Left ventricle myocardium superior (tissue), 1 donor: ENCODE data around the gene NPSR1. TPM values are rescaled to one million over a fixed set of nuclear protein-coding genes. Genes with fewer than 3 reads are reported as not detected.
"Not testable (repeated sequence)": the region's sequence is repeated elsewhere in the genome, so short reads cannot be mapped to it uniquely, and the experiment has no call there.

Source experiments
- ATAC-seq: fragments of 200-7000 bp; cut with Tn5 transposase; one replicate; pipeline ENCODE4 v1.9.1; 2020; ENCODE audit warnings: mild to moderate bottlenecking, moderate library complexity
- DNase-seq: peaks from one replicate; pipeline ENCODE4 v3.0.0-alpha.2; 2020
- intact Hi-C: fragments of 100-400 bp; cut with micrococcal nuclease; formaldehyde crosslinking; loops from one replicate; pipeline ENCODE4 v1.11.0; 2022
- long read RNA-seq: library from polyadenylated mRNA; unstranded; transcript quantifications from one replicate; pipeline ENCODE4 v2.0.0, GENCODE V29; 2021
- total RNA-seq: library from RNA; stranded (reverse); fragmentation: NEBNext Ultra II Directional; extraction: Animal tissue kit (Norgen Biotek cat#: 25700); gene quantifications from one replicate; pipeline ENCODE4 v1.2.1, GENCODE V29; 2021
- donor health status: DM: no; HTN: yes; CAD: no; lungs with severe emphysema.

The NPSR1 gene, protein sequence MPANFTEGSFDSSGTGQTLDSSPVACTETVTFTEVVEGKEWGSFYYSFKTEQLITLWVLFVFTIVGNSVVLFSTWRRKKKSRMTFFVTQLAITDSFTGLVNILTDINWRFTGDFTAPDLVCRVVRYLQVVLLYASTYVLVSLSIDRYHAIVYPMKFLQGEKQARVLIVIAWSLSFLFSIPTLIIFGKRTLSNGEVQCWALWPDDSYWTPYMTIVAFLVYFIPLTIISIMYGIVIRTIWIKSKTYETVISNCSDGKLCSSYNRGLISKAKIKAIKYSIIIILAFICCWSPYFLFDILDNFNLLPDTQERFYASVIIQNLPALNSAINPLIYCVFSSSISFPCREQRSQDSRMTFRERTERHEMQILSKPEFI
- total RNA-seq = not detected
- long read RNA-seq = 0 reads

DNA sequence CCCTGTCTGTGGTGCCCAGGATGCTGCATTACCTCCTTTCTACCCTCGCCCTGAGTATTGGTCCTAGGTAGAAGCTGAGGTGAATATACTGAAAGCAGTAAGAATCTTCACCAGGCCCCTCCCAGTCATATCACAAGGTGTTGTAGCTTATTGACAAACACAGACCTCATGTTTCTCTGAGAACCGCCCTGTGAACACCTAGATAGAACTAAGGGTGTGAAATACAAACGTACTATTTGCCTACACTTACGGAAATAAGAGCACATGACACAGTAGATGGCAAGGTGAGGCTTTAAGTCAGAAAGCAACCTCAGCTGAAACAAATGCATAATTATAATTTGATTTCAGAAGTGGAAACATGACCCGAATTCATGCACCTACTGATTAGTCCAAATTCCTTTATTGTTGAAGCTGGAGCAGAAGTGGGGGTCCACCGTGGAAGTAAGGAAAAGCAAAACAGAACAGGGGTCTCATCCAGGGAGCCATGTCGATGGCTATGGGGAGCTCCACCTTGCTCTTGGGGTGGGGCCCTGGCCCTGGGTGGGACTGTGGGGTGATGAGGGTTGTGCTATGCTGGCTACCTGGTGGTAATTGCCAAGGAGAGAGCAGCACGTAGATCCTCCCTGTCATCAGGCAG is at the start of gene NPSR1:
Gene NPSR1 (plus strand): TSS at position 587 of the 637 bp plus-strand sequence. CDS start 195 bp downstream, outside the sequence.
- intact Hi-C loops = no loop called here
- no peak for ATAC-seq

DNA sequence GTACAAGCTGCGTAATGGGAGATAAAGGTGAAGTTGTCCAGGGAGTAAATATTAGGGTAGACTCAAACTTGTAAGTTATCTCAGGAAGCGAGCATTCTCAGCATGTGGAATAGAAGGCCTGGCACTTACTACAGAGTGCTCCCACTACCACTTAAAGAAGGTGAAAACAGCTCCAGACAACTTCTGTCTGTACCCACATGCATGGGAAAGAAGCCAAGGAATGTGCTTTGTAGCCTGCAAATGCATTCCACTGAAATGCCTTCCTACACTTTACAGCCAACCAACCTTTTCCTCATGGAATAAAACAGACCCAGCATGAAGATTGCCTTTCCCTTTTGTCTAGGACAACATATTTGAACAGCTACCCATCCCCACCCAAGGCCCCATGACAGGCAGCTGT is 45.4 kb upstream of the NPSR1 start:
- intact Hi-C loops = no loop called here
- DNase-seq (no peak), ATAC-seq (peak; percentile 92)

More for the DNA sequence above, at the start of gene NPSR1:
- no peak for DNase-seq

- ATAC-seq (peak; percentile 74), DNase-seq (no peak)
- intact Hi-C loops = no loop called here
Measured at GRCh38 chr7:34620425-34620824, 37.6 kb upstream of the NPSR1 start.

- ATAC-seq (no peak), DNase-seq (no peak)
- intact Hi-C loops = no loop called here
Measured at GRCh38 chr7:34622182-34622581, 35.8 kb upstream of the NPSR1 start.

DNA sequence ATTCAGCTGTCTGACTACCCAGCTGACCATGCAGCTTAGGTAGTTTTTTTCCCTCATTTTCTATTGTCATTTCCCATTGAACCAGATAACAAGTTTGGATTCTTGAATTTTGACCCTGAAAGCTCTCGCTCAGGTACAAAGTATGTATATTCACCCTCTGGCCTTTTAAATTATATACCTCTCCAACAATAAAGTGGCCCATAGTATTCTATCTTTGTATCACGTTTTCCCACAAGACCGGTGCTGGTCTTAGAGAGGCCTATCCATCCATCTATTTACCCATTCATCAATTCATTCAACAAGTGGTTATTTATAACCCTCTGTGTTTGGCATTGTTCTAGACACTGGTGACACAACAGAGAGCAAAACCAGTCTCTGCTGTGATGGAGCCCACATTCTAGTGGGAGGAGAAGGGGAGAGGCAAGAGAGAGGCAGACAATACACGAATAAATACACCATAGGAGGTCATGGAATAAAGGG is 35.2 kb upstream of the NPSR1 start:
- intact Hi-C loops = no loop called here
- no peak for ATAC-seq
- no peak for DNase-seq

GRCh38 chr7:34628618-34629017 is 29.4 kb upstream of the NPSR1 start:
- ATAC-seq, DNase-seq, intact Hi-C loops: not testable (repeated sequence)

- no peak for DNase-seq
- intact Hi-C loops = no loop called here
- ATAC-seq = no peak
Measured at GRCh38 chr7:34652809-34653208, 5.2 kb upstream of the NPSR1 start.

DNA sequence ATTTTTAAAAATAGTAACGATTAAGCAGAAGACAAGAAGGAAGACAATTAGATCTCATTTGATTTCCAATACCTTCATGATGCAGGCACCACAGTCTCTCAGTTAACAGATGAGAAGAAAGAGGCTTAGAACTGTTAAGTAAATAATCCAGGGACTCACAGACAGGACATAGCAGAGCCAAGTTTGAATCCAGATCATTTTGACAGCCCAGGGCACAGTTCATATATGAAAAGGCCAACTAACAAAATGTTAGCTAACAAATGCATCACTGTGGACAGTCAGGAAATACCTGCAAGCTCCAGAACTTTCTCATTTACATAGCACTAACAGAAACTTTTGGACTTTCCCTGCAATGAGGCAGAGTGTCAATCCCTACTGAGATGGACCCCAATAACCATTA is 4.2 kb upstream of the NPSR1 start:
- intact Hi-C loops = no loop called here
- DNase-seq = no peak
- no peak for ATAC-seq

DNA sequence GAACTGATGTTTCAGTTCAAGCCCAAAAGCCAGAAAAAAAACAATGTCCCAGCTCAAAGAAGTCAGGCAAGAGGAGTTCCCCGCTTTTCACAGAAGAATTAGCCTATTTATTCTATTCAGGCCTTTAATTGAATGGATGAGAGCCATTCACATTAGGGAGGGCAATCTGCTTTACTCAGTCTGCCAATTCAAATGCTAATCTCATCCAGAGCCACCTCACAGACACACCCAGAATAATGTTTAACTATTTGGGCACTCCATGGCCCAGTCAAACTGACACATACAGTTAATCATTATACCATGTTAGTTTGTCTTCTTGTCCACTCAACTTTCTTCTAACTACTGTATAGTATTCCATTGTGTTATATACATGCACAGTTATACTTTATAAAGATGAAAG is 2.6 kb upstream of the NPSR1 start:
- no peak for DNase-seq
- intact Hi-C loops = no loop called here

DNA sequence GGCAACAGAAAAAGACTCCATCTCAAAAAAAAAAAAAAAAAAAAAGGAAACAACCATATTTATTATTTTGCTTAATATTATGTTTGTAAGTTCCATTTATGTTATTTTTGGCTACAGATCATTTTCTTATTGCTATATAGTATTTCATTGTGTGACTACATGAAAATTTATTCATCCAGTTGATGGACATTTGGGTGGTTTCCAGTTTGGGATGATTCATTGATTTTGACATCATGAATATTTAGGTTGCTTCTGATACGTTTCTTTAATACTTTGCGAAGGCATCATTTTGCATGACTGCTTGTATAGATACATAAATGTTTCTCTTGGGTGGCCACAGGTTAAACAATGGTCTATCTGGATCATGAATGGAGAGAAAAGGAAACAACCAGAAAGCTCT is 2.0 kb upstream of the NPSR1 start:
- ATAC-seq = no peak
- intact Hi-C loops = no loop called here

More for the DNA sequence above, 2.6 kb upstream of the NPSR1 start:
- ATAC-seq = no peak

DNA sequence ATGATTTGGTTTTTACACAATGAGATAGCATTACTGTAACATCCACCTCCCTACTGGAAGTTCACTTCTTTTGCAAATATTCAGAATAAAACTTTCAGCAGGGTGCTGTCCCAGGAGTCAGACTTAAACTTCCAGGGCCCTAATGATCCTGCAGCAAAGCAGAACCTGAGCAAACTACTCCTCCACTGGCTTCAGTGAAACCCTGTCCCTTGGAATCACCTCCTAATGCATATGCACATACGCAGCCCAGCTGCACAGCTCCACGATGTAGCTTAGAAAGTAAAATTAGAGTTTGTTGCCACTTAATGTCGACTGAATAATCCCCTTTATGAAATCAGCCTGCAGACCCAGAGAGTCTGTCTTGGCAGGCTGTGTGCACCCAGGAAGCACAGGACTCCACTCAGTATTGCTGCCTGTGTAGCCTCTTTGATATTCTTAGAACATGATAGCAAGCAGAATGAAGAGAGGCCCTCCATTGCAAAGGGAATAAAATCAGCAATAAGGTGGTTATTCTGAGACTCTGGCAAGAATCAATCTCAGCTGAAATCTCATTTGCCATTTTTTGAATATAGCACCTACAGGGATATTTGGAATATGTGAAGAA is 1.6 kb downstream of the NPSR1 start:
- ATAC-seq = peak; percentile 58
- no peak for DNase-seq
- intact Hi-C loops = no loop called here

More for the DNA sequence above, 2.0 kb upstream of the NPSR1 start:
- no peak for DNase-seq

DNA sequence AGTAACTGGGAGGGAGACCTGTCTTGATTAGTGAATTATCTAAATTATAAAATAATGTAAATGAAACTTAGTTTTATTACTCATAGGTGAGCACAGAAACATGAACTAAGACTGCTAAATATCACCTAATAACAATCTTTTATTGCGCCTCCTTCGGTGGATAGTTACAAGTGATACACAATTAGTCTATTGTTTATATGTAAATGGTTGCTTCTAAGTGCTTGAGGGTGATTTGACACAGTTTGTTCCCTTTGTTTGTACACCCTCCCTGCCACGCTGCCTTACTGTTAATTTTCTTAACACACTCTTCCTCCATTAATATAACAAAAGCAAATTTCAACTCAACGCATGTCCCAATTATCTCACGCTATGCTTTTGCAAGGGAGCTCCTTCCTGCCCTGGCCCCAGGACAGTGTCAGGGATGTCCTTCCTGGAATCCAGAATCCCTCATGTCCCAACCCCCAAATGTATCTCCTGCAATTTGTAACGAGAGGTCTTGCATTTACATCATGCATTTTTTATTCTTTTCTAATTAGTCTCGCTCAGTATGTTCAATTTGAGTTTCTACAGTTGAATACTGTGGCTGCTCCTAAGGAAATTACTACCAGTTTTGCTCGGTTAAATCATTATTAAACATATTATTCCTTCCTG is 4.2 kb downstream of the NPSR1 start:
- intact Hi-C loops = no loop called here
- no peak for DNase-seq
- ATAC-seq = no peak

DNA sequence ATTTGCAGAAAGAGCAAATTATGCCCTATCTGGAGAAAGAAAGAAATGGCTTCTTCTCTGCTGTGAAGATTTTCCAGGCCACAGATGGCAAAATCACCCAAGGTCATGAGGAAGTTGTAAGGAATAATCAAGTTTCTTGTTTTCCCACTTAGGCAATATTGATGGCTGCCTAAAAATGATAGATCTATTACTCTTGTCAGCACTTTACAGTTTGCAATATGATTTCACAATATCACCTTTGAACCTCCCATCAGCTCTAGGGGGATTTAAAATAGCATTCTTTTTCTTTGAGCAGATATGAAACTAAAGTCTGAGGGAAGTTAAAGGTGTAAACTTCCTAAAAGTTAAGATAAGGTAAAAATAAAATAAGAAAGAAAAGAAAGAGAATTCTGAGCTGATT is 6.7 kb downstream of the NPSR1 start:
- DNase-seq = no peak
- intact Hi-C loops = no loop called here
- ATAC-seq = no peak

GRCh38 chr7:34672430-34672829 is 14.4 kb downstream of the NPSR1 start:
- intact Hi-C loops = no loop called here
- DNase-seq (no peak), ATAC-seq (no peak)

DNA sequence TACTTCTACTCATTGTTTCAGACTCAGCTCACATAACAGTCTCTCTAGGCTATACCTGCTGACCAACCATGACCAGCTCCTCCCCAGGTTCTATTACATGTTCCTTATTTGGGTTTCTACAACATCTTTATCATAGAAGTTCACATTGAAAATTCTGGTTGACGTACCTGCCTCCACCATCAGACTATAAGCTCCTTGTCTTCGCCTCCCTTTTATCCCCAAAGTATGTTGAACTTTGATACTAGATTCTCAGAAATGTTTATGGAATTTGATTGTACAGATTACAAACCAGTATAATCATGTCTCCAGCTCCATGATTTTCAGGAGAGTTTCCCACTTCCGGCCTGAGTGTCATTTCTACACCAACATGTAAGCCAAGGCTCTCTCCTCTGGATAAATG is 15.0 kb downstream of the NPSR1 start:
- ATAC-seq = no peak
- intact Hi-C loops = no loop called here
- no peak for DNase-seq

DNA sequence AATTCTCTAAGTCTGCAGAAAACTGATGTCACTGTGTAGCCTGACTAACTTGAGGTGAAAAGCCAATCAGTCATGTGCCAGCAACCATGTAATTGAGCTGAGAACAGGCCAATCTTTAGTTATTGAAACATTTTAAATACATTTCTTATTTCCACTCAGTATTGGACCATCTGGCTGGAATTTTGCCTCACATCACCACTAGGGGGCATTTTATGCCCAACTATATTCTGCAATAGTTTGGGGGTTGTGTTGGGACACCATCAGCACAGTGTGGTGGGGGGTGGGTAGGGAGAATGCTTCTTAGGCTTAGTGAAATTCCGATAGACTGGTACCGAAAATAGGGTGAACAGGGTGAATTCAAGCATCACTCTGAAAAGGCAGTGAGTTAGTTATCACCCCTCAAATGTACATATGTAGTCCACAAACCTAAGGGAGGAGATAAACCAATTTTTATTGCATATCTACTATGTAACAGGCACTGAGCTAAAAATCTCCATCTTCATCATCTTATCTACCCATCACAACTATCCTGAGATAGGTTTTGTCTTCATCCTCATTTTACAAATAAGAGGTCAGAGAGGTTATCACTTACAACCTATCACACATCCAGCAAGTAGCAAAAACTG is 17.8 kb downstream of the NPSR1 start:
- ATAC-seq (peak; percentile 51), DNase-seq (no peak)
- intact Hi-C loops = no loop called here

GRCh38 chr7:34677491-34677890 is 19.5 kb downstream of the NPSR1 start:
- intact Hi-C loops = no loop called here
- DNase-seq (no peak), ATAC-seq (no peak)

- ATAC-seq (no peak), DNase-seq (no peak)
- intact Hi-C loops = no loop called here
Measured at GRCh38 chr7:34687529-34687928, 29.5 kb downstream of the NPSR1 start.

DNA sequence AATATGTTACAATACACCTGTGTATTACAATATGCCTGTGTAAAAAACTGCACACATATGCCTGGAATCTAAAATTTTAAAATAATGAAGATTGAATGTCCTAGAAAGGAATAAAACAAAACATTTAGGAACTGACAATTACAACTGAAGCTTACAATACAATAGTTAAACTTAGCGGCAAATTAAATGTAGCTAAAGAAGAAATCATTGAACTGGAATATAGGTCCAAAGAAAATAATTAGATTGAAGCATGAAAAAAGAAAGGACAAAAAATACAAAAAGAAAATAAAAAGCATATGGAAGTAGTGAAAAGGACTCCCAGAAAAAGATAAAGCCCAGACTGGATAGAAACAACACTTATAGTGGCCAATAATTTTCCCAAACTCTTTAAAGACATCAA is 38.4 kb downstream of the NPSR1 start:
- ATAC-seq (no peak), DNase-seq (no peak)
- intact Hi-C loops = no loop called here
